Measurements from ENCODE around the gene PDS5A. TPM values are rescaled to one million over a fixed set of nuclear protein-coding genes. Genes with fewer than 3 reads are reported as not detected.
A peak's percentile ranks its signal among the peaks of the same experiment; 100 is the strongest.

Gene PDS5A
- total and polyA plus RNA-seq, 9 of the 15 experiments (the other 6 are each of a cell fraction or from before 2014, with no cell fraction given) = 16.4 to 85.4 (median 70.0) TPM

- TF ChIP-seq SAP30 (IDR thresholded peaks at IDR 0.05; ENCODE audit: borderline replicate concordance, insufficient read depth, low read depth, low read length, poor library complexity, severe bottlenecking) (no peak), PTRF (tag; IDR thresholded peaks at IDR 0.05) (no peak), HDAC1 (IDR thresholded peaks at IDR 0.05) (no peak), BRD4 (IDR thresholded peaks at IDR 0.05) (no peak), MNT (conservative IDR thresholded peaks at IDR 0.05) (0 out of 4 replicates have a peak, but pooled peaks of 1 of the 2 experiments have one; percentile 14), CBX8 (IDR thresholded peaks at IDR 0.05; ENCODE audit: borderline replicate concordance, extremely low read depth, low read depth, low read length, poor library complexity, severe bottlenecking) (no peak), RBM14 (IDR thresholded peaks at IDR 0.05; ENCODE audit: borderline replicate concordance, insufficient read depth, low read depth, low read length) (no peak), CTCFL (IDR thresholded peaks at IDR 0.05; ENCODE audit: borderline replicate concordance, insufficient read depth, low read depth, low read length, poor library complexity, severe bottlenecking) (no peak), NCOA6 (IDR thresholded peaks at IDR 0.05) (no peak), ZNF23 (CRISPR knock-in tag; IDR thresholded peaks at IDR 0.05) (no peak), ZC3H11A (IDR thresholded peaks at IDR 0.05; ENCODE audit: low read depth, low read length) (no peak), ZNF133 (CRISPR knock-in tag; IDR thresholded peaks at IDR 0.05) (no peak), POLR2AphosphoS2 (IDR thresholded peaks at IDR 0.05; ENCODE audit: low read length) (no peak), ARID3B (CRISPR knock-in tag; IDR thresholded peaks at IDR 0.05; ENCODE audit: borderline replicate concordance) (no peak), ZNF140 (CRISPR knock-in tag; IDR thresholded peaks at IDR 0.05) (no peak), THRAP3 (IDR thresholded peaks at IDR 0.05; ENCODE audit: borderline replicate concordance) (no peak), NR4A1 (CRISPR knock-in tag; IDR thresholded peaks at IDR 0.05) (no peak), NR4A1 (tag; IDR thresholded peaks at IDR 0.05) (no peak), TBP (optimal IDR thresholded peaks at IDR 0.05; ENCODE audit: low read depth, low read length) (peak; percentile 30)
Measured at GRCh38 chr4:39976141-39976944, 1.4 kb downstream of the PDS5A start (continued).

All from K562 (cell line).